ENCODE measurements around the gene LINGO3.
"Not testable (repeated sequence)": the region's sequence is repeated elsewhere in the genome, so short reads cannot be mapped to it uniquely, and the experiment has no call there.

The LINGO3 gene

GRCh38 chr19:2281265-2282061, 26.5 kb downstream of the LINGO3 start:
- not testable (repeated sequence) for DNase-seq (ENCODE audit: low read depth)

GRCh38 chr19:2280633-2281264, 27.2 kb downstream of the LINGO3 start:
- DNase-seq (ENCODE audit: low read depth): no peak

- no peak for DNase-seq (ENCODE audit: low read depth)
Measured at GRCh38 chr19:2278459-2279158, 29.3 kb downstream of the LINGO3 start.

DNA sequence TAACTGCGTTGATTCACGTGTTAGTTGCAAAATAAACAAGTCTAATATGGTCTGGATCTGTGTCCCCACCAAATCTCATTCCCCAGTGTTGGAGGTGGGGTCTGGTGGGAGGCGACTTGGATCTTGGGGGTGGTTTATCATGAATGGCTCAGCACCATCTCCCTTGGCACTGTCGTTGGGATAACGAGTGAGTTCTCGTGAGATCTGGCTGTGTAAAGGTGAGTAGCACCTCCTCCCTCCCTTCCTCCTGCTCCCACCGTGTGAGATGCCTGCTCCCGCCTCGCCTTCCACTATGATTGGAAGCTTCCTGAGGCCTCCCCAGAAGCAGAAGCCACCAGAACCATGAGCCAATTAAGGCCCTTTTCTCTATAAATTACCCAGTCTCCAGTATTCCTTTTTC, 30.8 kb downstream of the LINGO3 start:
- no peak for DNase-seq (ENCODE audit: low read depth)

- DNase-seq (ENCODE audit: low read depth): no peak
Measured at GRCh38 chr19:2276429-2276986, 31.4 kb downstream of the LINGO3 start.

- no peak for DNase-seq (ENCODE audit: low read depth)
Measured at GRCh38 chr19:2275588-2276428, 32.1 kb downstream of the LINGO3 start.

GRCh38 chr19:2274931-2275535, 32.9 kb downstream of the LINGO3 start:
- DNase-seq (ENCODE audit: low read depth): no peak

- no peak for DNase-seq (ENCODE audit: low read depth)
Measured at GRCh38 chr19:2274185-2274711, 33.7 kb downstream of the LINGO3 start.

GRCh38 chr19:2273356-2274184, 34.4 kb downstream of the LINGO3 start:
- DNase-seq (ENCODE audit: low read depth): no peak

DNA sequence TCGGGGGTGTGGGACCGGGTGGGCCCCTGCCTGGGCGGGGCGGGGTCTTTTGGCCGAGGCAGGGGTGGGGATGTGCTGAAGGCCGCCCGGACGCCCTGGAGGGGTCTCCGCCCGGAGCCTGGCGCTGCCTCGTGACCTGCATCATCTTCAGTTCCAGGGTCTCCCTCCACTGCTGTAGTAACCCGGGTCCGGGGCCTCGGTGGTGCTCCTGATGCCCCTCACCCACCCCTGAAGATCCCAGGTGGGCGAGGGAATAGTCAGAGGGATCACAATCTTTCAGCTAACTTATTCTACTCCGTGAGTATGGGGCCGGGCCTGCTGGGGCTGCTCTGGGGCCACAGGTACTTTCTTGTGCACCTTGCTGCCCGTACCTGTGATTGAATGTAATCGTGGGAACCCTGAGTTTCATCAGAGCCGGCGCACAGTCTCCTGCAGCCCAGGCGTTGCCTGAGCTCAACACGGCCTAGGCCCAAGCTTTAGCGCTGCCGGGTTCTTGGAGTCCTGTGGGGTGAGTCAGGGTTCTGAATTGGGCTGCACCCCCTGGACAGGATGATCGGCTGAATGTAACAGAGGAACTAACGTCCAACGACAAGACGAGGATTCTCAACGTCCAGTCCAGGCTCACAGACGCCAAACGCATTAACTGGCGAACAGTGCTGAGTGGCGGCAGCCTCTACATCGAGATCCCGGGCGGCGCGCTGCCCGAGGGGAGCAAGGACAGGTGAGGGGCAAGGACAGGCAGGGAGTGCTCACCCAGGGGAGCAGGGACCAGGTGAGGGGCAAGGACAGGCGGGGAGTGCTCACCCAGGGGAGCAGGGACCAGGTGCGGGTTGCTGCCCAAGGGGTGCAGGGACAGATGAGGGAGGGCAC, 36.5 kb downstream of the LINGO3 start:
- DNase-seq (ENCODE audit: low read depth): peak; percentile 55

DNA sequence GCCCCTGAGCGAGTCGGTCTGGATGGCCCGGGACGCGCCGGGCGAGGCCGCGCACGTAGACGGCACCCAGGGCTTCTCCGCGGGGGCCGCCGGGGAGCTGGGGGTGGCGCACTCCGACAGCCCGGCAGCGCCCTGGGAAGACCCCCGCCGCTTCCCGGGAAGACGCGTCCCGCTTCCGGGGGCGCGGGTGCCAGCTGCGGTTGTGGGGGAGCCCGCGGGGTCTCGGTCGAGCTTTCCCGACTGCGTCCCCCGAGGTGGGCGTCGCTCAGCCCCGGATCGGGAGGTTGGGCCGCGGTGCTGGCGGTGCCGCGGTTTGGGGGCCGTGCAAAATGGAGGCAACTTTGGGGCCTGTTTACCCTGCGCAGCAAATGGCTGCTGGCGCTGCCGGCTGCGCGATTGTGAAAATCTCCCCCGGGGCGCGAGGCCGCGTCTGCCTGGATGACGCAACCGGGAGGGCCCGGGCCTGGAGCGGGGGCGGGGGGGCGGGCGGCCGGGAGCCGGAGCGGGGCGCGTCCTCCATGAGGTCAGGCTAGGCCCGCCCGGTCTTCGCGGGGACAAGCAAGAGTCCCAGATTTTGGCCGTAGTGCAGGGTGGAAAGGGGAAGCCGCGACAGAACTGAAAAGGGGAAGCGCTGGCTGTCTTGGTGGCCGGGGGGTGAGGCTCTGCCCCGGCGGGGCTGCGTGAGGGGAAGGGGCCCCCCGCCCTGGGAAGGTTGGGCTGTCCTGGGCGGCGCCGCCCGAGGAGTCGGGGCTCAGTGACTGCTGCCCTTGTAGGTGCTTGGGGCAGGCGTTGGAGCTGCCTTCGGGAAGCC, 37.3 kb downstream of the LINGO3 start:
- no peak for DNase-seq (ENCODE audit: low read depth)

DNA sequence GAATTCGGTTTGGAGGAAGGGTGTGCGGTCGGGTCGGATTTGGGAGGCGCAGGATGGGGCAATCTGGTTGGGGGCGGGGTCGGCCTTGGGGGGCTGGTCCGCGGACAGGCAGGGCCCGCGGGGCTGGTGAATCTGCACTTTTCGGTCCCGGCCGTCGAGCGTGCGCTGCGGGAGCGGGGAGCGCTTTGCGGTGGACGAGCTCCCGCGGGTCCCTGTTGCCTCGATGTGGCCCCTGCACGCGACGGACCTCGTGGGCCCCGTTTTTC, 37.9 kb downstream of the LINGO3 start:
- DNase-seq (ENCODE audit: low read depth): no peak

DNA sequence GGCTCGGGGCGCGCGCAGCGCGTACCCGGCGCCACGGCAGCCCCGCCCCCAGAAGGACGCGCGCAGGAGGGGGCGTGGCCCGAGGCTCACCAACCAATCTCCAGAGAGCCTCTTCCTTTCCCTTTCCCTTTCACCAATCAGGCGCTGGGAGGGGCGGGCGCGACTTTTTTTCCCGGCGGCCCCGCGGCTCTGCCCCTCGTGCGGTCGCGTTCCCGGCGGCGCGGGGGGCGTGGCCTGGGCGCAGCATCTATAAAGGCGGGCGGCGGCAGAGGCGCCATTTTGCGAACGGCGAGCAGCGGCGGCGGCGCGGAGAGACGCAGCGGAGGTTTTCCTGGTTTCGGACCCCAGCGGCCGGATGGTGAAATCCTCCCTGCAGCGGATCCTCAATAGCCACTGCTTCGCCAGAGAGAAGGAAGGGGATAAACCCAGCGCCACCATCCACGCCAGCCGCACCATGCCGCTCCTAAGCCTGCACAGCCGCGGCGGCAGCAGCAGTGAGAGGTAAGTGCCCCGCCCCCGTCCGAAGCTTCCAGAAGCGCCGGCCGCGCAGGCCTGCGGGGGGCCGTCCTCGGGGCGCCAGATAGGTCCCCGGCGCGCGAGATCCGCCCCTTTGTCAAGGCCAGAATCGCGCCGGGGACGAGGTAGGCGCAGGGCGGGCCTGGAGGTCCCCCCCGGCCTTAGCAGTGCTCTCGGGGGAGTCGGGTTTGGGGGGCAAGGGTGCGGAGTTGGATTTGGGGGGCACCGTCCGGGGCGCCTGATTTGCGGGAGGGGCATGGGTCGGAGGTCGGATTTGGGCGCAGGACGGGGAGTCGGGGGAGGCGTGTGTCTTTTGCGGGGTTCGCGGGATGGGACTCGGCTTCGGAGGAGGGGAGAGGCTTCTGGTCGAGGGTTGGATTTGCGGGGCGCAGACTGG, 38.5 kb downstream of the LINGO3 start:
- DNase-seq (ENCODE audit: low read depth): peak; percentile 67

GRCh38 chr19:2268861-2269243, 39.1 kb downstream of the LINGO3 start:
- DNase-seq (ENCODE audit: low read depth): no peak

GRCh38 chr19:2268480-2268830, 39.5 kb downstream of the LINGO3 start:
- no peak for DNase-seq (ENCODE audit: low read depth)

DNA sequence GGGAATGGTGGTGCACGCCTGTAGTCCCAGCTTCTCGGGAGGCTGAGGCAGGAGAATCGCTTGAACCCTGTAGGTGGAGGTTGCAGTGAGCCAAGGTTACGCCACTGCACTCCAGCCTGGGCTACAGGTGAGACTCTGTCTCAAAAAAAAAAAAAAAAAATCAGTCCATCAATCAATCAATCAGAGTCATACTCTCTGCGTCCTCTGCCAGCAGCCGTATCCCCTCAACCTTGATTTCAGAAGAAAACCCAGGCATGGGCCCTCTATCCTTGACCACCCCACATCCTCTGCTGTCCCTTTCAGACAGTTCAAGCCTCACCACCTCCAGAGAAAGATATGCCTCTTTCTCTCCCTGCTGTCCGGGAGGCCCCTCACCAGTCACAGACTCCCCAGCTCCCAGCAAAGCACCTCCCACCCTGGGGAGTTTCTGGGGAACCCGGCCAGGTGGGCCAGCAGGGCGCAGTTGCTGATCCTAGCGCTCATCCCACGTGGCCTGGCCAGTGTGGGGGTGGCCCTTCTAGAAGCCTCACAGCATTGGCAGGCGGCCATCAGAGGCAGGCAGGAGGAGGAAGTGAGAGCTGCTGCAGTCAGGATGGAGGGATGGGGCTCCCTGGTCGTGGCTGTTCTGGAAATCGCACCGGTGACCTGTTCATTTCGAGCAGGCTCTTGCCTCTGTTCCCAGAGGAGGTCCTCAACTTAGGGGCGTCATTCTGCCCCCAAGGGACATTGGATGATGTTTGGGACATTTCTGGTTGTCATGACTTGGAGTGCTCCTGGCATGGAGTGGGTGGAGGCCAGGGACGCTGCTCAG, 41.6 kb downstream of the LINGO3 start:
- no peak for DNase-seq (ENCODE audit: low read depth)

All from non-pigmented ciliary epithelial cell (primary cell).